Gastroesophageal sphincter (tissue), 3 donors: ENCODE data around the gene TNPO2.
A peak's percentile ranks its signal among the peaks of the same experiment; 100 is the strongest.

Experiments used
- CTCF ChIP-seq, 4 experiments: fragments of 200-600 bp in 2 of 4; fragments of 450-650 bp in 2 of 4; sonication (generic) in 1 of 4; IDR thresholded peaks; one replicate each; pipeline ENCODE4 v1.5.1; 2017 to 2019; ENCODE audit warnings: antibody characterized with exemption in 4 of 4, mild to moderate bottlenecking in 2 of 4, moderate library complexity in 2 of 4
- POLR2A ChIP-seq, 2 donors: fragments of 450-650 bp; IDR thresholded peaks; one replicate each; pipeline ENCODE4 v1.6.1; 2017; ENCODE audit warnings: antibody characterized with exemption in 2 of 2, mild to moderate bottlenecking in 2 of 2, moderate library complexity in 1 of 2

- no peak for TF ChIP-seq POLR2A (IDR thresholded peaks at IDR 0.05)
- peak in 3 of 4 experiments; percentile 69 to 87 (median 81) for TF ChIP-seq CTCF (IDR thresholded peaks at IDR 0.05)
Measured at GRCh38 chr19:12676384-12676792, 47.3 kb downstream of the TNPO2 start.
